PC-3 (cell line): ENCODE data around the gene KCNH1. TPM values are rescaled to one million over a fixed set of nuclear protein-coding genes. Genes with fewer than 3 reads are reported as not detected.

Source experiments
- ATAC-seq: fragments of 200-7000 bp; cut with Tn5 transposase; 2 replicates; pipeline ENCODE4 v1.9.1; 2020; ENCODE audit warnings: mild to moderate bottlenecking, moderate library complexity
- BruUV-seq: library from RNA; stranded (reverse); fragments of 400-500 nt; replicated peaks from 2 replicates; lab custom pipeline; 2021; lab: Mats Ljungman, UMichigan
- CTCF ChIA-PET: fragments of 300-600 bp; sonication (Branson Sonifier 250); formaldehyde crosslinking; loops from one replicate; lab custom pipeline; 2022; ENCODE audit warnings: antibody characterized with exemption; lab: Charles Lee
- POLR2A ChIA-PET: fragments of 300-600 bp; sonication (Branson Sonifier 250); formaldehyde crosslinking; loops from one replicate; lab custom pipeline; 2022; ENCODE audit warnings: antibody characterized with exemption; ENCODE audit not compliant: unreplicated experiment; lab: Charles Lee
- DNase-seq: peaks from one replicate; pipeline ENCODE4 v3.0.0-alpha.2; 2015
- H2AFZ ChIP-seq: fragments of 300-600 bp; sonication (generic); 2 replicates; pipeline ENCODE4 v1.6.0; 2016; ENCODE audit warnings: antibody characterized with exemption, low read length
- H3F3A ChIP-seq: fragments of 300-600 bp; sonication (generic); one replicate; pipeline ENCODE4 v1.6.0; 2017; ENCODE audit warnings: antibody characterized with exemption, low read length, control low read depth, mild to moderate bottlenecking; ENCODE audit not compliant: unreplicated experiment
- H3K27ac ChIP-seq: fragments of 300-600 bp; sonication (generic); 2 replicates; pipeline ENCODE4 v1.5.1; 2016; ENCODE audit warnings: mild to moderate bottlenecking, low read length
- H3K27me3 ChIP-seq: fragments of 300-600 bp; sonication (generic); 2 replicates; pipeline ENCODE4 v1.6.1; 2016; ENCODE audit warnings: low read length, mixed read lengths
- H3K36me3 ChIP-seq: fragments of 300-600 bp; sonication (generic); 2 replicates; pipeline ENCODE4 v1.6.1; 2016; ENCODE audit warnings: low read depth, mixed run types, low read length, mixed read lengths
- H3K4me1 ChIP-seq: fragments of 300-600 bp; sonication (generic); 2 replicates; pipeline ENCODE4 v1.5.1; 2016; ENCODE audit warnings: low read length; ENCODE audit not compliant: insufficient read depth
- H3K4me2 ChIP-seq: fragments of 300-600 bp; sonication (generic); 2 replicates; pipeline ENCODE4 v1.6.0; 2016; ENCODE audit warnings: low read length
- H3K4me3 ChIP-seq: fragments of 300-600 bp; sonication (generic); 2 replicates; pipeline ENCODE4 v1.5.1; 2016; ENCODE audit warnings: mild to moderate bottlenecking, low read length, mixed read lengths
- H3K79me2 ChIP-seq: fragments of 300-600 bp; sonication (generic); 2 replicates; pipeline ENCODE4 v1.6.1; 2017; ENCODE audit warnings: low read length, mixed read lengths
- H3K9ac ChIP-seq: fragments of 300-600 bp; sonication (generic); 2 replicates; pipeline ENCODE4 v1.6.0; 2016; ENCODE audit warnings: mild to moderate bottlenecking, low read length
- H3K9me2 ChIP-seq: fragments of 300-600 bp; sonication (generic); replicated peaks from 2 replicates; pipeline ENCODE4 v1.6.1; 2016; ENCODE audit warnings: mixed run types, low read length, mixed read lengths
- H3K9me3 ChIP-seq: fragments of 300-600 bp; sonication (generic); 2 replicates; pipeline ENCODE4 v1.6.1; 2016; ENCODE audit warnings: low read length, mixed read lengths
- H4K20me1 ChIP-seq: fragments of 300-600 bp; sonication (generic); 2 replicates; pipeline ENCODE4 v1.6.1; 2016; ENCODE audit warnings: low read length, mixed read lengths
- CTCF ChIP-seq: fragments of 300-600 bp; sonication (generic); conservative IDR thresholded peaks from 2 replicates; pipeline ENCODE4 v1.5.1; 2017; ENCODE audit warnings: antibody characterized with exemption, low read depth, mild to moderate bottlenecking, low read length
- EZH2 ChIP-seq: fragments of 300-600 bp; sonication (generic); IDR thresholded peaks from one replicate; pipeline ENCODE4 v1.6.1; 2017; ENCODE audit warnings: antibody characterized with exemption, mild to moderate bottlenecking, low read length; ENCODE audit not compliant: unreplicated experiment
- EZH2phosphoT487 ChIP-seq: fragments of 300-600 bp; sonication (generic); IDR thresholded peaks from 2 replicates; pipeline ENCODE4 v1.6.1; 2018; ENCODE audit warnings: mild to moderate bottlenecking, antibody characterized with exemption, low read length, borderline replicate concordance
- intact Hi-C: fragments of 100-400 bp; cut with micrococcal nuclease; formaldehyde crosslinking; loops from 2 replicates; pipeline ENCODE4 v1.9.0; 2023
- total RNA-seq: library from RNA; depleted of rRNA; stranded (reverse); fragments of >200 nt; gene quantifications from 2 replicates; pipeline ENCODE4 v1.2.3, GENCODE V29; 2014

The KCNH1 gene
- total RNA-seq, 1 experiment from 2014 or later, result not detected

GRCh38 chr1:210645582-210646257, 488.2 kb downstream of the KCNH1 start:
- no peak for TF ChIP-seq EZH2phosphoT487
- TF ChIP-seq EZH2, result no peak
- no peak for TF ChIP-seq CTCF
- Histone ChIP-seq H3K27me3 (no peaks in the 10 kb centered on the region), H3K4me3 (no peak overlapping the region), H3K4me2 (no peak overlapping the region), H2AFZ (no peak overlapping the region), H3K79me2 (no peaks in the 10 kb centered on the region), H4K20me1 (no peaks in the 10 kb centered on the region), H3K36me3 (no peaks in the 10 kb centered on the region), H3K9ac (no peak overlapping the region), H3K4me1 (no peaks in the 10 kb centered on the region), H3K27ac (no peak overlapping the region), H3F3A (no peaks in the 10 kb centered on the region), H3K9me2 (no peaks in the 10 kb centered on the region), H3K9me3 (no peaks in the 10 kb centered on the region)
- ChIA-PET CTCF (no interaction called here), POLR2A (no interaction called here)
- no TSS peak for BruUV-seq
- ATAC-seq, result no peak
- DNase-seq, result no peak
- intact Hi-C loops, result no loop called here

- Histone ChIP-seq H3K36me3 (no peaks in the 10 kb centered on the region), H2AFZ (no peak overlapping the region), H3K79me2 (no peaks in the 10 kb centered on the region), H3K4me1 (no peaks in the 10 kb centered on the region), H3F3A (no peaks in the 10 kb centered on the region), H3K9me3 (no peaks in the 10 kb centered on the region), H3K9ac (no peak overlapping the region), H3K4me2 (no peak overlapping the region), H3K4me3 (no peak overlapping the region), H3K27ac (no peak overlapping the region), H3K9me2 (no peaks in the 10 kb centered on the region), H4K20me1 (no peaks in the 10 kb centered on the region), H3K27me3 (peaks cover 11% of the 10 kb centered on the region; the same call in 1 of the 2 replicates)
- ChIA-PET POLR2A (no interaction called here), CTCF (no interaction called here)
- no peak for ATAC-seq
- BruUV-seq, result no TSS peak
- intact Hi-C loops, result no loop called here
- DNase-seq, result no peak
- TF ChIP-seq EZH2phosphoT487 (no peak), CTCF (no peak), EZH2 (no peak)
Measured at GRCh38 chr1:210641582-210641981, 492.4 kb downstream of the KCNH1 start.

- Histone ChIP-seq H3K36me3 (no peaks in the 10 kb centered on the region), H3K9me3 (no peaks in the 10 kb centered on the region), H3K4me2 (no peak overlapping the region), H3K27me3 (peaks cover 11% of the 10 kb centered on the region; the same call in 1 of the 2 replicates), H4K20me1 (no peaks in the 10 kb centered on the region), H2AFZ (no peak overlapping the region), H3K4me1 (no peaks in the 10 kb centered on the region), H3K9me2 (no peaks in the 10 kb centered on the region), H3K79me2 (no peaks in the 10 kb centered on the region), H3K27ac (no peak overlapping the region), H3K4me3 (no peak overlapping the region), H3F3A (no peaks in the 10 kb centered on the region), H3K9ac (no peak overlapping the region)
- TF ChIP-seq CTCF (no peak), EZH2 (no peak), EZH2phosphoT487 (no peak)
- intact Hi-C loops, result no loop called here
- no peak for DNase-seq
- ChIA-PET POLR2A (no interaction called here), CTCF (no interaction called here)
- BruUV-seq, result no TSS peak
- ATAC-seq, result no peak
Measured at GRCh38 chr1:210635108-210635507, 498.8 kb downstream of the KCNH1 start.
